ENCODE data around the gene DAB1.

DAB1 gene

DNA sequence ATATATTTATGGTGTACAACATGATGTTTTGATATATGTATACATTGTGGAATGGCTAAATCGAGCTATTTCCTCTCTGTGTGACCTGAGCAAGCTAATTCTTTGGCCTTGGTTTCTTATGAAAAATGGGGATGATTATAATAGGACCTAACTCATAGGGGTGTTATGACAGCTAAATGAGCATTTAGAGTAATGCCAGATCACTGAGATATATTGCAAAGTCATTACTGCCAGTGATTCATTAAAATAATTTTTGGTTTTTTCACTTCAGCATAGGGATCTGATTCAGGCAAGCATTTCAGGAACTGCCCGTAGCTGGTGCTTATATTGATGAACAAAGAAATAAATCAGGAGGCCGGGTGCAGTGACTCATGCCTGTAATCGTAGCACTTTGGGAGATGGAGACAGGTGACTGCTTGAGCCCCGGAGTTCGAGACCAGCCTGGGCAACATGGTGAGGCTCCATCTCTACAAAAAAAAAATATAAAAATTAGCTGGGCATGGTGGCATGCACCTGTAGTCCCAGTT lies 30.7 kb downstream of the DAB1 start:
- H3K9me2 ChIP-seq (replicated peaks; ENCODE audit: control insufficient read depth, low read length) = no peaks in the 10 kb centered on the region
- H3K4me2 ChIP-seq (ENCODE audit: low read length) = no peak overlapping the region
- H3K79me2 ChIP-seq (ENCODE audit: control insufficient read depth, low read length) = no peaks in the 10 kb centered on the region
- no peaks in the 10 kb centered on the region for H3K9me3 ChIP-seq (ENCODE audit: control insufficient read depth, insufficient read depth, low read length)
- H3K27me3 ChIP-seq (ENCODE audit: control insufficient read depth, low read length) = no peaks in the 10 kb centered on the region
- TF ChIP-seq, protein P1, sequence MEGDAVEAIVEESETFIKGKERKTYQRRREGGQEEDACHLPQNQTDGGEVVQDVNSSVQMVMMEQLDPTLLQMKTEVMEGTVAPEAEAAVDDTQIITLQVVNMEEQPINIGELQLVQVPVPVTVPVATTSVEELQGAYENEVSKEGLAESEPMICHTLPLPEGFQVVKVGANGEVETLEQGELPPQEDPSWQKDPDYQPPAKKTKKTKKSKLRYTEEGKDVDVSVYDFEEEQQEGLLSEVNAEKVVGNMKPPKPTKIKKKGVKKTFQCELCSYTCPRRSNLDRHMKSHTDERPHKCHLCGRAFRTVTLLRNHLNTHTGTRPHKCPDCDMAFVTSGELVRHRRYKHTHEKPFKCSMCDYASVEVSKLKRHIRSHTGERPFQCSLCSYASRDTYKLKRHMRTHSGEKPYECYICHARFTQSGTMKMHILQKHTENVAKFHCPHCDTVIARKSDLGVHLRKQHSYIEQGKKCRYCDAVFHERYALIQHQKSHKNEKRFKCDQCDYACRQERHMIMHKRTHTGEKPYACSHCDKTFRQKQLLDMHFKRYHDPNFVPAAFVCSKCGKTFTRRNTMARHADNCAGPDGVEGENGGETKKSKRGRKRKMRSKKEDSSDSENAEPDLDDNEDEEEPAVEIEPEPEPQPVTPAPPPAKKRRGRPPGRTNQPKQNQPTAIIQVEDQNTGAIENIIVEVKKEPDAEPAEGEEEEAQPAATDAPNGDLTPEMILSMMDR (IDR thresholded peaks at IDR 0.05; ENCODE audit: low read depth, low read length, poor library complexity, severe bottlenecking) = no peak
- no peak for TF ChIP-seq EZH2phosphoT487 (IDR thresholded peaks at IDR 0.05; ENCODE audit: borderline replicate concordance, low read length)
- H3K36me3 ChIP-seq (ENCODE audit: control insufficient read depth, low read length) = no peaks in the 10 kb centered on the region
- no peaks in the 10 kb centered on the region for H4K20me1 ChIP-seq (ENCODE audit: control insufficient read depth, insufficient read depth, low read depth, low read length)
- no peaks in the 10 kb centered on the region for H3F3A ChIP-seq (ENCODE audit: control insufficient read depth, insufficient read depth)
- H3K27ac ChIP-seq (ENCODE audit: low read depth, low read length) = no peak overlapping the region
- no peaks in the 10 kb centered on the region for H3K4me1 ChIP-seq (ENCODE audit: control insufficient read depth, low read length)
- no peak overlapping the region for H3K4me3 ChIP-seq (ENCODE audit: low read length)

DNA sequence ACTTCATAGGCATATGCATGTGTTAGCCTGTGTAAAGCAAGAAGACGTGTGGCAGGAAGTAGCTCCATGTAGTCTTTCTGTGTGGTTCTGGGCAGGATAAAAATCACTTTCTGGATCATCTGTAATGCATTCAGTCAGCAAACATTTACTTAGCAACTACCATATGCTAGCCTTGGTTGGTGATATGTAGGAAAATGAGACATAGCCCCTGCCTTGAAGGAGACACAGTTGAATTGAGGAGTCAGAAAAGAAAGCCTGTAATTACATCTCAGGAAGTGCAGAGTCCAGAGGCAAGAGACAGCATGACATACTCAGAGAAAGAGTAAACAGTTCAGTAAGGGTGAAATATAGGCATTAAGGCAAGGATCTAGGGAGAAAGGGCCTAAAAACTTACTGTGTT lies 38.5 kb downstream of the DAB1 start:
- no peaks in the 10 kb centered on the region for H3K36me3 ChIP-seq (ENCODE audit: control insufficient read depth, low read length)
- no peaks in the 10 kb centered on the region for H3K9me2 ChIP-seq (replicated peaks; ENCODE audit: control insufficient read depth, low read length)
- no peaks in the 10 kb centered on the region for H4K20me1 ChIP-seq (ENCODE audit: control insufficient read depth, insufficient read depth, low read depth, low read length)
- H3K9me3 ChIP-seq (ENCODE audit: control insufficient read depth, insufficient read depth, low read length) = no peaks in the 10 kb centered on the region
- no peaks in the 10 kb centered on the region for H3K27me3 ChIP-seq (ENCODE audit: control insufficient read depth, low read length)
- TF ChIP-seq, protein P1 (IDR thresholded peaks at IDR 0.05; ENCODE audit: low read depth, low read length, poor library complexity, severe bottlenecking) = no peak
- no peak for TF ChIP-seq EZH2phosphoT487 (IDR thresholded peaks at IDR 0.05; ENCODE audit: borderline replicate concordance, low read length)
- no peaks in the 10 kb centered on the region for H3F3A ChIP-seq (ENCODE audit: control insufficient read depth, insufficient read depth)
- H3K4me2 ChIP-seq (ENCODE audit: low read length) = no peak overlapping the region
- H3K79me2 ChIP-seq (ENCODE audit: control insufficient read depth, low read length) = no peaks in the 10 kb centered on the region
- H3K27ac ChIP-seq (ENCODE audit: low read depth, low read length) = no peak overlapping the region
- H3K4me1 ChIP-seq (ENCODE audit: control insufficient read depth, low read length) = no peaks in the 10 kb centered on the region
- H3K4me3 ChIP-seq (ENCODE audit: low read length) = no peak overlapping the region

DNA sequence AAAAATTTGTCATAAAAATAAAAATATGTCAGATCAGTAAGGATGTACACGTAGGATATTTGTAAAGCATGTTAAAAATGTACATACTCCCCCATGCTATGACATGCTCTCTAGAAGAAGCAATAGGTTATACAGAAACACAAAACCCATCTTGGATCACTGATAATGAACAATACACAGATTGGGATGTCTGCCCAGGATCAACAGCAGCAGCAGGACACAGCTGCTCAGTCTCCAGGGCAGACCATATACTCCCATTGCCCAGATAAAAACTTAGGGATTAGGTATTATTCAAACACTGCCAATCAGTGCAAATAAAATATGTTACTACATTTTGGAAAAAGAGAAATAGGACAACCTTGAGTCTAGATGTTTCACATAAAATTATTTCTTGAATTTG lies 39.0 kb downstream of the DAB1 start:
- H4K20me1 ChIP-seq (ENCODE audit: control insufficient read depth, insufficient read depth, low read depth, low read length) = no peaks in the 10 kb centered on the region
- H3K4me3 ChIP-seq (ENCODE audit: low read length) = no peak overlapping the region
- H3K27me3 ChIP-seq (ENCODE audit: control insufficient read depth, low read length) = no peaks in the 10 kb centered on the region
- H3K27ac ChIP-seq (ENCODE audit: low read depth, low read length) = no peak overlapping the region
- no peak overlapping the region for H3K4me2 ChIP-seq (ENCODE audit: low read length)
- H3K79me2 ChIP-seq (ENCODE audit: control insufficient read depth, low read length) = no peaks in the 10 kb centered on the region
- H3F3A ChIP-seq (ENCODE audit: control insufficient read depth, insufficient read depth) = no peaks in the 10 kb centered on the region
- no peak for TF ChIP-seq EZH2phosphoT487 (IDR thresholded peaks at IDR 0.05; ENCODE audit: borderline replicate concordance, low read length)
- TF ChIP-seq, protein P1 (IDR thresholded peaks at IDR 0.05; ENCODE audit: low read depth, low read length, poor library complexity, severe bottlenecking) = no peak
- no peaks in the 10 kb centered on the region for H3K4me1 ChIP-seq (ENCODE audit: control insufficient read depth, low read length)
- no peaks in the 10 kb centered on the region for H3K9me2 ChIP-seq (replicated peaks; ENCODE audit: control insufficient read depth, low read length)
- no peaks in the 10 kb centered on the region for H3K9me3 ChIP-seq (ENCODE audit: control insufficient read depth, insufficient read depth, low read length)
- H3K36me3 ChIP-seq (ENCODE audit: control insufficient read depth, low read length) = no peaks in the 10 kb centered on the region

All from DOHH2 (cell line).